ENCODE data around the gene TES.
"Not testable (repeated sequence)": the region's sequence is repeated elsewhere in the genome, so short reads cannot be mapped to it uniquely, and the experiment has no call there.

Gene TES, protein sequence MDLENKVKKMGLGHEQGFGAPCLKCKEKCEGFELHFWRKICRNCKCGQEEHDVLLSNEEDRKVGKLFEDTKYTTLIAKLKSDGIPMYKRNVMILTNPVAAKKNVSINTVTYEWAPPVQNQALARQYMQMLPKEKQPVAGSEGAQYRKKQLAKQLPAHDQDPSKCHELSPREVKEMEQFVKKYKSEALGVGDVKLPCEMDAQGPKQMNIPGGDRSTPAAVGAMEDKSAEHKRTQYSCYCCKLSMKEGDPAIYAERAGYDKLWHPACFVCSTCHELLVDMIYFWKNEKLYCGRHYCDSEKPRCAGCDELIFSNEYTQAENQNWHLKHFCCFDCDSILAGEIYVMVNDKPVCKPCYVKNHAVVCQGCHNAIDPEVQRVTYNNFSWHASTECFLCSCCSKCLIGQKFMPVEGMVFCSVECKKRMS

DNA sequence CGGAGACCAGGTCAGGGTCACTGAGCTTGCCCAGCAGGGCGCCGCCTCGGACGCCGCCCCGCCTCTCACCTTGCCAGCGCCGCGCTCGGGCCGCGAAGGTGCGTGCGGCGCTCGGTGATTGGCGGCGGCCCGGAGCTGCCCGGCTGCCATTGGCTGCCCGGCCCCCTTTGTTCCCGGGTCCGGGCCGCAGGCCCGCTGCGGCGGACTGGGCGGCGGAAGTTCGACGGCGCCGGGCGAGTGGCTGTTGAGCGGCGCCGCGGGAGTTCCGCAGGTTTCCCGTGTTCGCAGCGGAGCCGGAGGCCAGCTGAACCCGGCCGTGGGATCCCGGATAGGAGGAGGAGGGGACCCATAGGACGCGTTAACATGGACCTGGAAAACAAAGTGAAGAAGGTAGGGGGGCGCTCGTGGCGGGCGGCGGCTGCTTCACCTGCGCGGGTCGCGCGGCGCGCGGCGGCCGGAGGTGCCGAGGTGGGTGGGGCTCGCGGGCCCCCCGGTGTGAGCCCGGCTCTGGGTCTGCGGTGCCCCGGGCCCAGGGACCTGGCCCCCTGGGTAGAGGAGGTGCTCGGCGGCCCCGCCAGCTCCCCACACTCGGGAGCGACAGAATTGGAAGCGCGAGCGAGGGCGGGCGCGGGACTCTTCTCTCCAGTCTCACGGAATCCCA, at the start of gene TES:
TSS of gene TES (plus strand) at position 195 of the 661 bp plus-strand sequence. CDS start at position 364, 169 bp downstream.
- peak; percentile 90 for DNase-seq

DNA sequence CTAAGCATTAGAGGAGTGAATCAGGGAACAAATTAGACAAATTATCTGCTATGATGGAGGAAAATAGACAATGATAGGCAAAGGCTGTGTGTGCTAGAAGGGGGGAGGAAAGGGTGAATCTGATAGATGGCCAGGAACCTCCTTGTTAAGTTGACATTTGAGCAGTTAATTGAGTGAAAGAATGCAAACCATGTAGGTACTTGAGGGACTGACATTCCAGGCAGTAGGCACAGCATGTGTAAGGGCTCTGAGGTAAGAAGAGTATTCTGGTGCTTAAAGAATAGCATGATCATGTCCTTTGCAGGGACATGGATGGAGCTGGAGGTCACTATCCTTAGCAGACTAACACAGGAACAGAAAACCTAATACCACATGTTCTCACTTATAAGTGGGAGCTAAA, 48.6 kb upstream of the TES start:
- no peak for DNase-seq

DNA sequence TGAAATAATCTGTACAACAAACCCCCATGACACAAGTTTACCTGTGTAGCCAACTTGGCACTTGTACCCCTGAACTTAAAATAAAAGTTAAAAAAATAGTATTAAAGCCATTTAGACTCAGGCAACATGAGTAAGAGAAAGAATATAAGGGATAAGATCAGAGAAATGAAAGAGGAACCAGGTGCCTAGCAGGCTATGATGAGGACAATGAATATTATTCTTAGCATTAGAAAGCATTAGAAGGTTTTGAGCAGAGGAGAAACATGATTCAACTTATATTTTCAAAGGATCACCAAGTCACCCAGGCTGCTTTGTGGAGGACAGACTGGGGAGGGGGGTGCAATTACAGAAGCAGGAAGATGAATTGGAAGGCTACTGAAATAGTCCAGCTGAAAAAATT, 48.1 kb upstream of the TES start:
- no peak for DNase-seq

DNA sequence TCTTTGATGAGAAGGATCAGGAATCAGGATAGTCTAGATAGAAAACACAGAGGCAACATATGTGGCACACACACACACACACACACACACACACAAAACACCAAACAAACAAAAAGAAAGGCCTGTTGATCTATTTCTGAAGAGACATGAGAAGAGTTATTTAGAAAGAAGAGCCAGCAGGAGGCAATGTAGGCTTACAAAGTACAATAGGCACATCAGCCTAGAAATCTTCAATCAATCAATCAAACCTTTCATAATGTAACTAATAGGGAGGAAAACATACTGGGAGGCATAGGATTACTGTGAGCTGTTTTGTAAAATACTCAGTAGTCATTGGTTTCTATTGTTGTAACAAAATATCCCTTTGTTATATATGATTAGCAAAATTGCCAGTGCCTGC, 47.3 kb upstream of the TES start:
- DNase-seq = no peak

DNA sequence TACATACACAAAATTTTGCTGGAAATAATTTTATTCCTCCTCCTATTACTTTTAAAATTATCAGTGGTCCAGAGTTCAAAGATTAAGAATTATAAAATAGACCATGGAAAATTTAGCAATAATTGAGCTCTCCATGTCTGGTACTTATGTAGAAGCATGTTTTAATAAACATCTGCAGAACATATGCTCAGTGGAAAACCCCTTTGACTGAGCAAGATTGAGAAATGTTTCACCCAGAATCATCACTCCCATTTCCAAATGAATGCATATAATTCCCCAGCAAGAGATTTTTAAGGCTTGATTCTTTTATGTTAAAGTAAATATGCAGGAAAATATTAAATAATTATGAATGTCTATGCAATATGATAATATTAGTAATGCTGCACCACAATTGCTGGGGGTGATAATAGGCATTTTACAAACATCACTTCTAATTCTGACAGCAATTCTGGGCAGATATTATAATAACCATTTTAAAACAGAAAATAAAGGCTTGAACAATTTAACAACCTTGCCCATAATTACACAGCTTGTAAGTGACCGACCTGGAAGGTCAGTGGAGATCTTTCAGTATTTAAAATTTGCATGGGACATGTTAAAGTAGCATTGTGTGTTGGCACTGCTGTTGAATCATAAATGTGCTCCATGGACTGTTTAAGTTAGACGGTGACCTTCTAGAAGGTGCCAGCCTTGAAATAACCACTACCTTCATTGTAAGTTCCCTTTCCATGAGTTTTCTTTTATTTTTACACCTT, 45.6 kb upstream of the TES start:
- no peak for DNase-seq

DNA sequence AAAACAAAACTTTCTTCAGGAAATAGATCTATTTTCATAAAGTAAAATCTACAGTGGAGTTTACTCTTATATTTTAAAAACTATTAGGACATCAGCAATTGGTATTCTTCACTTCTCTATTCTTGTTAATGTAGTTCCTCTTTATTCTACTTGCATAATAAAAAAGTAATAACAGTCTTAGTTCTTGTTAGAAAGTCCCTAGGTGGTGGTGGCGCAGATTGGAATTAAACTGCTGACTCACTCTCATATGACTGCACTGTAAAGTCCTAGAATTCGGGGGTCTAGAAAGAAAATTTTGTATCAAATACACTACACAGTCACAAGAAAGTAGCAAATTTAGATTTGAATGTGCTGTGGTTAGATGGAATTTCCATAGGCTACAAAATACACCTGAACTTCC, 44.6 kb upstream of the TES start:
- peak; percentile 34 for DNase-seq

DNA sequence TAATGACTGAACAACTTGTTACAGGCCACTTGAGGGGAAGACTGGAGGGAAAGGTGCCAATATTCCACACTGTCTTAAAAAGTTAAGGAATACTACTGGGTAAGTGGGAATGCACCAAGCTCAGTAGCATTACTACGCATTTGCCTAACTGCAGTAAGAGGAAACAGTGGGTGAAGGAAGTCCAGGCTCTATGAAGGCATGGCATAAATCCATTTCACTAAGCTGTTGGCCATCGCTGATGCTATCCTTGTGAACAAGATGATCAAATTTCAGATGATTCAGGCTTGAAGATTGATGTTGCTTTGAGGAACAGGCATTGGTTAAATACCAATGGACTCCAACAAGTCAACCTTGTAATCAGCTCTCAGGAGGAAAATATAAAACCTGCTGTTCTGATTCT, 44.2 kb upstream of the TES start:
- no peak for DNase-seq

DNA sequence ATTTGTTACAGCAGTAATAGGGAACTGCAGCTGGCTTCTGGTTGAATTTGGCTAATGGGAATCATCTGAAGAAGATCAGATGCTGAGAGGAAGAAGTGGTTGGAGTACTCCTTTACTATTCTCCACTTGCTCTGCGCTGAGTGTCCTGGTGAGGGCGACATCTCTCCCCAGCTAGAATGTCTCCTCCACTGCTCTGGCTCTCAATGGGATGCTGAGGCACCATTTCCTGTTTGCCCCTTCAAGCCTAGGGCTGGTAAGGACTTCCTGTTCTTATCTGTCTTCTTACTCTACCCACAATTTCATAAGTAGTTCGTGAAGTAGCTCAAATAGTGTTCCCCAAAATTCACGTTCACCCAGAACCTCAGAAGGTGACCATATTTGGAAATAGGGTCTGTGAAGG, 43.2 kb upstream of the TES start:
- no peak for DNase-seq

DNA sequence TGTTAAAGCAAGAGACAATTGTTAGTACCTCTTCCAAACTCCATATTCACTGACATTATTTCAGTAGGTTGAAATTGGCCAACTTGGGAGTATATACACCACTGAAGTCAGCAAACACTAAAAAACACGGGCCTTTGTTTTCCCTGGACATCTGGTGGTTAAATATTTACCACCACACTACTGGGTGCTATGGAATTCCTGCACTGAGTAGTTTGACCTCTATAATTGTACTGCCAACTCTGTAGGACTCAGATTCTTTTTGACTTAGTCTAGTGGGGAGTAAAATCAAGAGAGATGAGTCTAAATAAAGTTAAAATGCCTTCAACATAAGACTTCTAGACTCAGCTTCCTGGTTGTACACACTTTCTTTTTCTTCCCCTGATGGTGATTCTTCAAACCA, 41.3 kb upstream of the TES start:
- DNase-seq = no peak

DNA sequence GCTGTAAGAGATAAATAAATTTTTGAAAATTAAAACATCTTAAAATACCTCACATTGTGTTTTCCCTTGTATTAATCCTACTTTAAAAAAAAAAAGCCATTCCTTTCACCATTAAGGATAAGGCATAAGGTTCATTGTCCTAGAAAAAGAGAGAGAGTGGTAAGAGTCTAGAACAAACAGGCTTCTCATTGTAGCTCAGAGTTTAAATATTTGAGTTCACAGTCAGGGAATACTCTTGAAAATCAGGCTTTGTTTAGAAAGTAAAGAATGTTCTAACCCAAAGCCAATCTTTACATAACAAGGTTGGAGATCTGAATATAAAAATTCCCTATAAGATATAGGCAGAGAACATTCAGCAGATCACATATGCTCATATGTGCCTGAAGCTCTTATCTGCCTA, 40.2 kb upstream of the TES start:
- no peak for DNase-seq

DNA sequence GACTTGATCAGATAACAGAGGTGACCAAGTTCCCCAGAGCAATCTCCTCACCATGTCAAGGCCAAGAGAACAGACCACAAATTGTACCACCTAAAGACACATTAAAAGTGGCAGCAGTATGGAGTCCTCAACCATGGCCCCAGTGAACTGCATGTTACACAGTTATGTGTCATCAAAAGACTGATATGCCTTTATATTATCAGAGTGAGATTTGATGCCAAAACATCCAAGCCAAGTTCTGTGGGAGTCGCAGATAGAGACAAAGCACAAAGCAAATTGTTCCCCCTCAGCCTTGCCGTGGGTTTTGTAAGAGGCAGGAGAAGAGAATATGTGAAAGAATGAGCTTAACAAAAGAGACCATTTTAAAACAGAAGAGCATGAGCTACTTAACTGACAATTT, 39.2 kb upstream of the TES start:
- no peak for DNase-seq

DNA sequence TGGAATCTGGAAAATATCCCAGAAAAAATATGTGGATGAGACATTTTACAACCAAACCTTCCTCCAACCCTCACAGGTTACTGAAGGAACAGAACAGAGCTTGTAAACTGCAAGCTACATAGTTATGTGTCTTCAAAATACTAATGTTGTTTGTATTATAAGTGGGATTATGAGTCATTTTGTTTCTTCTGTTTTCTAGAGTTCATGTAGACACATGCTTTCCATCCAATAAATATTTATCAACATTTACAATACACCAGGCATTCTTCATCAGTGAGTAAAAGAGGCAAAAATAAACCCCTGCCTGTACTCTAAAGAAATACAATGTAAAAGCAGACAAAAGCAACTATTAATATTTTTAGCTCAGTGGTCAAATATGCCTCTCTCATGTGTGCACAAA, 38.0 kb upstream of the TES start:
- DNase-seq = no peak

DNA sequence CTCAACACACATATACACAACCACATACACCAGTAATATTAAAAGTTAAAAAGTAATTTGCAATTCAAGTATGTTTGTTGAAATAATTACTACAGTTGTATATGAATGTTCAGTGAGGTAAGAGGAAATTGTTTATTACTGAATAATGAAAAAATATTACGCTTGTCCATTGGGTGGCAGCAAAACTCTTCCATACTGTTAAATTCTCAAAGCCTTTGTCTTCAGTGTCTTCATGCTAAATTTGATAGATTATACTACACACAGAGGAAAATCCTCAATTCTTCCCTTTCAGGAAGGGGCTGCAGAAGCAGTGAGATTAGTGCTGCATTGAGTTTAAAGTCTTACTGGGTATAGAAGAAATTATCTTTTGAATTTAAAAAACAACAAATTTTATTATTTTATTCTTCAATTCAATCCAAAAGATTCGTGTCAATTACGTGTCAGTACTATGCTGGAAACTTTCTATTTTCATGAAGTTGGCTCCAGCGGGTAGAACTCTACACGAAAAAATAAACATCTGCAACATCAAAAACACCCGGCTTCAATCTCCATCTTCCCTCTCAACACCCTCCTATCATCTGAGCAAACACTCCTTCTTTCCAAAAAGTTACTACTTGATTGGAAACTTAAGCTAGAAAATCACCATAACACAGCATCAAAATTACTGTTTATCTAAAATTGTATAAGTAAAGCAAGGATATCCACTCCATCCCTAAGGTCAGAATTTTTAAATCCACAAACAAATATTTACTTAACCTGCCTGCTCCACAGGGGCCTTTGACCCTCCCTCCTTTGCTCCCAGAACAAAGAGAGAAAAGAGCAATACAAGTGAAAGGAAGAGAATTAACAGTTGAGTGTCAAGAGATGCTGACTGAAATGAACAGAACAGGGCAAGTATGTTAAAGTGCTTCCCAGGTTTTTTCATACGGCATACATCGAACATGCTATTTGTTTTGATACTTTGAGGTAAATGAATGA, 37.0 kb upstream of the TES start:
- DNase-seq = peak; percentile 67

DNA sequence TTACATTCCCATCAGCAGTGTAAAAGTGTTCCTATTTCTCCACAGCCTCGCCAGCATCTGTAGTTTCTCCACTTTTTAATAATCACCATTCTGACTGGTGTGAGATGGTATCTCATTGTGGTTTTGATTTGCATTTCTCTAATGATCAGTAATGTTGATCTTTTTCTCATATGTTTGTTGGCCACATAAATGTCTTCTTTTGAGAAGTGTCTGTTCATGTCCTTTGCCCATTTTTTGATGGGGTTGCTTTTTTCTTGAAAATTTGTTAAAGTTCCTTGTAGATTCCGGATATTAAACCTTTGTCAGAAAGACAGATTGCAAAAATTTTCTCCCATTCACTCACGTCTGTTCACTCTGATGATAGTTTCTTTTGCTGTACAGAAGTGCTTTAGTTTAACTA, 35.2 kb upstream of the TES start:
- not testable (repeated sequence) for DNase-seq

DNA sequence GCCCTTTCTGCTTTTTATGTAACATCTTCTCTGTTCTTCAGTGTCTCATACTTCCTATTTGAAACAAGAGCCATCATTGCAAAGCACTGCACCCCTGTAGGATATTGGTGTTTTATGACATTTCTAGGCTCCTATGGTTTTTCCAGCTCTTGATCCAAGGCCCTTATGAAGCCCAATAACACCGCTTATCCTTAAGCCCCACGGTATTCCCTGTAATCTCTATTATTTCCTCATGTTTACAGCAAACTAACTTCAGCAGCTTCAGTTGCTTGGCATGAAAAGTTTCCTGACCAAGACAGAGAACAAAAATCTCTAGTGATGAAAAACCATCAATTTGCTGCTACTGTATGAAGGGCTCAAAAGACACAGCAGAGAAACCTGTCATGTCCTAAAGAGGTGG, 34.1 kb upstream of the TES start:
- no peak for DNase-seq

DNA sequence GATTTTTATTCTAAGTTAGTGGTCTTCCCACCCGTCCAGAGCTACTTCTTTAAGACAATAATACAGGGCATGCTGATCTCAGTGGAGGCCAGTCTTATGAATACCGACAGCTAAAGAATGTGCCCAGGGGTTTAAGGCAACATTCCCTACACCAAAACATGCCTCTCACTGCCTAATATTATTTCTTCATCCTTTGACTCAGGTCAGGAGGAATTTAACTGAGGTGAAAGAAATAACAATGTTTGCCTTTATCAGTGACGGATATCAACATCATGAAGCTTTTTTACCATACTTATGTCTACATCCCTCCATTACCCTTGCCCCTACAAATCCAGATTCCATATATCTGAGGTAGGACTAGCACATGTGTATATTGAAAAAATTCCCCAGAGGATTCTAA, 33.3 kb upstream of the TES start:
- no peak for DNase-seq

DNA sequence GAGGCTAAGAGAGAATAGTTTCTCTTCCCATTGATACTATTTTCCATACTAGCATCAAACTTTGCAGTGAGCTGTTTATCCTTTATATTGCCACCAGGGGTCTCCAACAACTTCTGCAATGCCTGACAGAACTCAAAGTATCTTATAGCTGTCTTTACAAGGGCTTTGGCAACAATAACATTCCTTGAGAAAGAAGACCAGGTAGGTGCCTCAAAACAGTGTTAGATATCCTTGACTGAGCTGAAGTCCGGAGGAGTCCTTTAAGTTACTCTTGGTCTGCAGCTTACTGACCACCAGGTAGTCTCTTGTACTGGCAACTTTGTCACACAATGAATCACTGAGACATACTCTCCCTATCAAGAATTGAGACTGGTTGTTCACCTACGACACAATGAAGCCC, 30.0 kb upstream of the TES start:
- peak; percentile 69 for DNase-seq

DNA sequence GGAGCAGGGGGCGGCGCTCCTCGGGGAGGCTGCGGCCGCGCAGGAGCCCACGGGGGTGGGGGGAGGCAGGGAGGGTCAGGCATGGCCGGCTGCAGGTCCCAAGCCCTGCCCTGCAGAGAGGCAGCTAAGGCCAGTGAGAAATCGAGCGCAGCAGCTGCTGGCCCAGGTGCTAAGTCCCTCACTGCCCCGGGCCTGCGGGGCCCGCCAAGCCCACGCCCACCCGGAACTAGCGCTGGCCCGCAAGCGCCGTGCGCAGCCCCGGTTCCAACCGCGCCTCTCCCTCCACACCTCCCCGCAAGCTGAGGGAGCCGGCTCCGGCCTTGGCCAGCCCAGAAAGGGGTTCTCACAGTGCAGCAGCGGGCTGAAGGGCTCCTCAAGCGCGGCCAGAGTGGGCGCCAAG, 28.3 kb upstream of the TES start:
- no peak for DNase-seq

DNA sequence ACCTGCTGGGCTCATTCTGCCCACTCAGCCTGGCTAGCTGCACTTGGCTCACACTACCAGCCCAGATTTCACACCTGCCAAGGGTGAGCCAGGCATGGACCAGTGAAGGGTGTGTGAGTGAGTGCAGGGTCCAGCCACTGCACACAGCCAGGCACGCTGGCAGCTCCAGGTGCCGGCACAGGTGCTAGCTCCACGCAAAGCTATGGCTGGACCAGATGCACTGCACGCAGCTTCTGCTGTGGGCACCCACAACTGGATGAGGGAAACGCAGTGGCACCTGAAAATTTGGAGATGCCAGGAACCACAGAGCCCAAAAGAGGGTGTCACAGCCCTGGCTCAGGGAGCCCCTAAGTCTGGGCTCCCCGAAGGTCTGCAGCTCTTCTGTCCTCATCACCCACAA, 24.9 kb upstream of the TES start:
- no peak for DNase-seq

DNA sequence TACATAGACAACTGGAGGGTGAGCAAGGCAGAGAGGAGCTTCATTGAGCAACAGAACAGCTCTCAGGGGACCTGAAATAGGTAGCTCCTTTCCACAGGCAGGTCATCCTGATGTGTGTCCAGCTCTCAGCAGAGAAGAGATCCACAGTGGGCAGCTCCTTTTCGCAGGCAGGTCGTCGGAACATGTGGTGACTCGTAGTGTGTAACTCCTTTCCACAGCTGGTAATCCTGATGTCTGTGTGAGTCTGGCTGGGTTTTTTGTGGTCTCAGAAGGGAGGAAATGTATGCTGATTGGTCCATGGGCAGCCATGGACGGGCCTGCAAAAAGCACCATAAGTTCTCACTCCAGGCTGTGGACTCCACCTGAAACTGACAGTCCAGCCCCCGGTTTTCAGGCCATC, 24.4 kb upstream of the TES start:
- DNase-seq = no peak

DNA sequence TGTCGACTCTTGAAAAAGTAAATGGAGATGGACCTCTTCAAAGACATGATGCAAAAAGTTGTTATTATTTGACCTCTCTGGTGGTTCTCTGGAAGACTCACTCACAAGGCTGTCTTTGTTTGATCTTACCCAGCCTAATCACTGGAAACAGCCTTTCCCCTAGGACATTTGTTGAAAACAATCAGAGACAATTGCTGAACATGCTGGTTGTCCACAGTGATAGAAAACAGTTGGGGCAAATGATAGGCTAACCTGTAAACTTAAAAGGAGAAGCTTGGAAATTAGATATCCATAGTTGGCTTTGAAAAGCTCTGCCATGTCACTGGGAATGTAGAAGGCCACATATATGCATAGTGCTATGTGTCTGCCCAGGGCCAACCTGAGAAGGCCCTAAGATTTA, 22.9 kb upstream of the TES start:
- DNase-seq = no peak

DNA sequence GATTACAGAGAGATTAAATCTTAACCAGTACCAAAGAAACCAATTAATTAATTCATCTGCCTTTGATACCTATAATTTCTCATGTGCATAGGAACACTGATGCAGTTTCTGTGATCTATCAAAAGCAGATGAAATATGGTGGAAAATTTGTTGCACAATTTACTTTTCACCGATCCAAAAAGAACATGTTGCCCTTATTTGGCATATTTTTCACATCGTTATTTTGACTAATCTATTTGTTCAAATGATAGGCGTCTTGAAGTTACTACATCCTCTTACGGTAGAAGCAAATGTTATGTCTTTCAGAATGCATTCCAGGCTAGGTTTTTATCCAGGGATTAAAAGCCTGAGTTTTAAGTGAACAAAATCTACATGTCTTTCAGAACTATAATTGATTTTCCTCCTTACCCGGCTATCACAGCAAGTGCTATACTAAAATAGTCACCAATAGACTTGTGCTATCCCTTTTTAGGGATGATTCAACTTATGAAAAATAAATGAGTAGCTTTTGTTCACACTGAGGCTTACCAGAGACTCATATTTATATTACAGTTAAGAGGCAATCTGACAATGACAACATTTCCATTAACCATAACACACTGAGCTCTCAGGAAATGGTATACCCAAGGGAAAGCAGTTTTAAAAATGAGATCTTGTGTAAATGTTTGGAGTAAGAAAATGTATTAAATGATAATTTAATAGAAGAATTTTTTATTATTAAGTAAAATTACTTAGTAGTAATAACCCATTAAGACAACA, 16.8 kb upstream of the TES start:
- no peak for DNase-seq
